Panc1 (cell line): ENCODE measurements around the gene NFILZ.

Experiments used
- POLR2AphosphoS5 ChIP-seq: IDR thresholded peaks from 2 replicates; pipeline ENCODE4 v1.6.1; 2012; ENCODE audit warnings: mild to moderate bottlenecking, low read depth, low read length, moderate library complexity
- TF ChIP-seq, protein P1 (sequence below): fragments of 450-650 bp; IDR thresholded peaks from 2 replicates; pipeline ENCODE4 v1.5.1; 2017; ENCODE audit warnings: mild to moderate bottlenecking
- TF ChIP-seq, protein P2 (sequence below), 2 experiments: IDR thresholded peaks; 2 replicates each; pipeline ENCODE4 v1.6.1; 2011 to 2012; ENCODE audit warnings: low read depth in 2 of 2, control low read depth in 1 of 2, low read length in 1 of 2, mild to moderate bottlenecking in 1 of 2, moderate library complexity in 1 of 2; ENCODE audit not compliant: insufficient read depth in 1 of 2

DNA sequence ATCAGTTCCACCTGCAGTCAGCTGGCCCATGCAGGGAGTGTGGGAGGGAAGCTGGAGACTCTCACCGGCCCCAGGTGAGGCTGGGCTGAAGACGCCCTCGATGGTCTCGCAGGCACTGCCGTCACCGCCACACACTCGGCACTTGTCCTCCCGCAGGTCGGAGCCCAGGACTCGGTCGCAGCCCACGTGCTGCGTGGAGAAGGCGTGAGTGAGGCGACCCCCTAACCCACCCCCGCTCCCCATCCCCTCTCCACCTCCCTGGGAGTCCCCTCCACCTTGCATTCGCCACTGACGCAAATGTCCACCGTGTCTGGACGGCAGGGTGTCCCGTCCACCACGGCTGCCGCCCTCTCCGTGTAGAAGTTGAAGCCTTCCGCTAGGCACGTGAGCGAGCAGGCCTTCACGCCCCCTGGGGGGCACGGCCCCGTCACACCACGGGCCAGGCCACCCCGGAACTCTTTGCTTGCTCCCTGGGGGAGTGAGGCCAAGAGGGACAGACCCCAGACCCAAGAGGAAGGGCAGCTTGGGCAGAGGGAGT, 41.2 kb upstream of the NFILZ start:
- TF ChIP-seq, protein P1, sequence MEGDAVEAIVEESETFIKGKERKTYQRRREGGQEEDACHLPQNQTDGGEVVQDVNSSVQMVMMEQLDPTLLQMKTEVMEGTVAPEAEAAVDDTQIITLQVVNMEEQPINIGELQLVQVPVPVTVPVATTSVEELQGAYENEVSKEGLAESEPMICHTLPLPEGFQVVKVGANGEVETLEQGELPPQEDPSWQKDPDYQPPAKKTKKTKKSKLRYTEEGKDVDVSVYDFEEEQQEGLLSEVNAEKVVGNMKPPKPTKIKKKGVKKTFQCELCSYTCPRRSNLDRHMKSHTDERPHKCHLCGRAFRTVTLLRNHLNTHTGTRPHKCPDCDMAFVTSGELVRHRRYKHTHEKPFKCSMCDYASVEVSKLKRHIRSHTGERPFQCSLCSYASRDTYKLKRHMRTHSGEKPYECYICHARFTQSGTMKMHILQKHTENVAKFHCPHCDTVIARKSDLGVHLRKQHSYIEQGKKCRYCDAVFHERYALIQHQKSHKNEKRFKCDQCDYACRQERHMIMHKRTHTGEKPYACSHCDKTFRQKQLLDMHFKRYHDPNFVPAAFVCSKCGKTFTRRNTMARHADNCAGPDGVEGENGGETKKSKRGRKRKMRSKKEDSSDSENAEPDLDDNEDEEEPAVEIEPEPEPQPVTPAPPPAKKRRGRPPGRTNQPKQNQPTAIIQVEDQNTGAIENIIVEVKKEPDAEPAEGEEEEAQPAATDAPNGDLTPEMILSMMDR: no peak
- TF ChIP-seq, protein P2, sequence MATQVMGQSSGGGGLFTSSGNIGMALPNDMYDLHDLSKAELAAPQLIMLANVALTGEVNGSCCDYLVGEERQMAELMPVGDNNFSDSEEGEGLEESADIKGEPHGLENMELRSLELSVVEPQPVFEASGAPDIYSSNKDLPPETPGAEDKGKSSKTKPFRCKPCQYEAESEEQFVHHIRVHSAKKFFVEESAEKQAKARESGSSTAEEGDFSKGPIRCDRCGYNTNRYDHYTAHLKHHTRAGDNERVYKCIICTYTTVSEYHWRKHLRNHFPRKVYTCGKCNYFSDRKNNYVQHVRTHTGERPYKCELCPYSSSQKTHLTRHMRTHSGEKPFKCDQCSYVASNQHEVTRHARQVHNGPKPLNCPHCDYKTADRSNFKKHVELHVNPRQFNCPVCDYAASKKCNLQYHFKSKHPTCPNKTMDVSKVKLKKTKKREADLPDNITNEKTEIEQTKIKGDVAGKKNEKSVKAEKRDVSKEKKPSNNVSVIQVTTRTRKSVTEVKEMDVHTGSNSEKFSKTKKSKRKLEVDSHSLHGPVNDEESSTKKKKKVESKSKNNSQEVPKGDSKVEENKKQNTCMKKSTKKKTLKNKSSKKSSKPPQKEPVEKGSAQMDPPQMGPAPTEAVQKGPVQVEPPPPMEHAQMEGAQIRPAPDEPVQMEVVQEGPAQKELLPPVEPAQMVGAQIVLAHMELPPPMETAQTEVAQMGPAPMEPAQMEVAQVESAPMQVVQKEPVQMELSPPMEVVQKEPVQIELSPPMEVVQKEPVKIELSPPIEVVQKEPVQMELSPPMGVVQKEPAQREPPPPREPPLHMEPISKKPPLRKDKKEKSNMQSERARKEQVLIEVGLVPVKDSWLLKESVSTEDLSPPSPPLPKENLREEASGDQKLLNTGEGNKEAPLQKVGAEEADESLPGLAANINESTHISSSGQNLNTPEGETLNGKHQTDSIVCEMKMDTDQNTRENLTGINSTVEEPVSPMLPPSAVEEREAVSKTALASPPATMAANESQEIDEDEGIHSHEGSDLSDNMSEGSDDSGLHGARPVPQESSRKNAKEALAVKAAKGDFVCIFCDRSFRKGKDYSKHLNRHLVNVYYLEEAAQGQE (IDR thresholded peaks at IDR 0.05; ENCODE audit: insufficient read depth in 1 of 2, low read depth in 2 of 2, low read length in 1 of 2): no peak
- no peak for TF ChIP-seq POLR2AphosphoS5
